Liver (tissue), 9 donors: ENCODE results near the gene KAT6B. TPM values are rescaled to one million over a fixed set of nuclear protein-coding genes. Genes with fewer than 3 reads are reported as not detected.
A peak's percentile ranks its signal among the peaks of the same experiment; 100 is the strongest.

Experiments
- DNase-seq: peaks from one replicate; pipeline ENCODE4 v3.0.0-alpha.2; 2017; ENCODE audit warnings: low spot score
- H3K27ac ChIP-seq, 2 donors: one replicate each; pipeline ENCODE4 v1.7.0; 2013; ENCODE audit warnings: inconsistent platforms in 2 of 2, low read length in 2 of 2, control low read depth in 1 of 2, low read depth in 1 of 2, mild to moderate bottlenecking in 1 of 2
- H3K27me3 ChIP-seq, 4 donors: one replicate each; pipeline versions ENCODE4 v1.6.1 to v1.7.0; 2013; ENCODE audit warnings: low read length in 3 of 4, inconsistent platforms in 1 of 4, mild to moderate bottlenecking in 1 of 4, moderate library complexity in 1 of 4; ENCODE audit not compliant: control insufficient read depth in 4 of 4, insufficient read depth in 4 of 4
- H3K36me3 ChIP-seq, 4 donors: one replicate each; pipeline versions ENCODE4 v1.6.1 to v1.7.0; 2013; ENCODE audit warnings: low read length in 3 of 4, mild to moderate bottlenecking in 3 of 4, low read depth in 1 of 4, moderate library complexity in 1 of 4; ENCODE audit not compliant: control insufficient read depth in 4 of 4, insufficient read depth in 3 of 4
- H3K4me1 ChIP-seq, 4 donors: one replicate each; pipeline versions ENCODE4 v1.6.1 to v1.7.0; 2013; ENCODE audit warnings: low read length in 3 of 4, mild to moderate bottlenecking in 3 of 4, moderate library complexity in 1 of 4; ENCODE audit not compliant: control insufficient read depth in 4 of 4, insufficient read depth in 4 of 4
- H3K4me3 ChIP-seq, 3 donors: one replicate each; pipeline versions ENCODE4 v1.6.1 to v1.7.0; 2013; ENCODE audit warnings: low read length in 3 of 3, control low read depth in 1 of 3, low read depth in 1 of 3, mild to moderate bottlenecking in 1 of 3
- H3K9ac ChIP-seq, 2 donors: one replicate each; pipeline ENCODE4 v1.7.0; 2013; ENCODE audit warnings: low read length in 2 of 2, mild to moderate bottlenecking in 2 of 2, moderate library complexity in 2 of 2, control low read depth in 1 of 2, low read depth in 1 of 2
- H3K9me3 ChIP-seq, 4 donors: one replicate each; pipeline versions ENCODE4 v1.6.1 to v1.7.0; 2013; ENCODE audit warnings: low read length in 3 of 4; ENCODE audit not compliant: control insufficient read depth in 4 of 4
- EGR1 ChIP-seq, 2 donors: IDR thresholded peaks; 2 replicates each; pipeline ENCODE4 v1.6.1; 2016 to 2018; ENCODE audit warnings: antibody characterized with exemption in 2 of 2, low read depth in 2 of 2
- FOXA1 ChIP-seq: IDR thresholded peaks from 2 replicates; pipeline ENCODE4 v1.6.1; 2016; ENCODE audit warnings: antibody characterized with exemption
- FOXA2 ChIP-seq: IDR thresholded peaks from 2 replicates; pipeline ENCODE4 v1.6.1; 2016; ENCODE audit warnings: antibody characterized with exemption
- GABPA ChIP-seq, 2 donors: IDR thresholded peaks in 1 of 2; conservative IDR thresholded peaks in 1 of 2; 2 replicates each; pipeline ENCODE4 v1.6.1; 2016; ENCODE audit warnings: antibody characterized with exemption in 2 of 2, mild to moderate bottlenecking in 1 of 2, moderate library complexity in 1 of 2
- HNF4A ChIP-seq, 2 donors: conservative IDR thresholded peaks; 2 replicates each; pipeline ENCODE4 v1.6.1; 2016; ENCODE audit warnings: antibody characterized with exemption in 2 of 2, mild to moderate bottlenecking in 2 of 2
- HNF4G ChIP-seq: IDR thresholded peaks from 2 replicates; pipeline ENCODE4 v1.6.1; 2016; ENCODE audit warnings: antibody characterized with exemption
- JUND ChIP-seq, 2 donors: IDR thresholded peaks; 2 replicates each; pipeline ENCODE4 v1.6.1; 2016; ENCODE audit warnings: antibody characterized with exemption in 2 of 2
- NR2F2 ChIP-seq: IDR thresholded peaks from 2 replicates; pipeline ENCODE4 v1.6.1; 2016; ENCODE audit warnings: antibody characterized with exemption
- RAD21 ChIP-seq, 2 donors: IDR thresholded peaks; 2 replicates each; pipeline ENCODE4 v1.6.1; 2016; ENCODE audit warnings: antibody characterized with exemption in 2 of 2, mild to moderate bottlenecking in 2 of 2
- RXRA ChIP-seq, 2 donors: IDR thresholded peaks; 2 replicates each; pipeline ENCODE4 v1.6.1; 2017 to 2018; ENCODE audit warnings: antibody characterized with exemption in 2 of 2, mild to moderate bottlenecking in 1 of 2
- SP1 ChIP-seq: IDR thresholded peaks from 2 replicates; pipeline ENCODE4 v1.6.1; 2018; ENCODE audit warnings: antibody characterized with exemption, mild to moderate bottlenecking
- TAF1 ChIP-seq: conservative IDR thresholded peaks from 2 replicates; pipeline ENCODE4 v1.6.1; 2016; ENCODE audit warnings: antibody characterized with exemption, mild to moderate bottlenecking
- YY1 ChIP-seq: IDR thresholded peaks from 2 replicates; pipeline ENCODE4 v1.6.1; 2016; ENCODE audit warnings: antibody characterized with exemption, mild to moderate bottlenecking
- WGBS: extraction: QIAGEN DNeasy Blood & Tissue Kit; methylation state at CpG from one replicate; pipeline ENCODE4 v1.1.7; 2013; 5-methylcytosine and 5-hydroxymethylcytosine counted together
- polyA plus RNA-seq, 2 donors: library from polyadenylated mRNA; stranded (reverse) in 1 of 2; unstranded in 1 of 2; fragments of 200-250 nt in 1 of 2; fragments of >200 nt in 1 of 2; fragmentation: Nextera tagmentation in 1 of 2; extraction: Ambion mirVana in 1 of 2; gene quantifications; one replicate each; pipeline versions ENCODE4 v1.2.1 to v1.2.3, GENCODE V29; 2013 to 2015
- total RNA-seq, 2 donors: library from RNA; depleted of rRNA; stranded (reverse); fragments of >200 nt; gene quantifications; one replicate each; pipeline ENCODE4 v1.2.3, GENCODE V29; 2014
- TF ChIP-seq, protein P1 (sequence below): IDR thresholded peaks from 2 replicates; pipeline ENCODE4 v1.6.1; 2016; ENCODE audit warnings: antibody characterized with exemption
- TF ChIP-seq, protein P2 (sequence below): IDR thresholded peaks from 2 replicates; pipeline ENCODE4 v1.6.1; 2016; ENCODE audit warnings: antibody characterized with exemption, mild to moderate bottlenecking
- TF ChIP-seq, protein P3 (sequence below): fragments of 150-350 bp; IDR thresholded peaks from 2 replicates; pipeline ENCODE4 v1.5.1; 2017; ENCODE audit warnings: improper control_type of control experiment, low read depth, low read length; ENCODE audit not compliant: missing input control
- TF ChIP-seq, protein P4 (sequence below): IDR thresholded peaks from 2 replicates; pipeline ENCODE4 v1.6.1; 2016; ENCODE audit warnings: antibody characterized with exemption
- TF ChIP-seq, protein P5 (sequence below): IDR thresholded peaks from 2 replicates; pipeline ENCODE4 v1.6.1; 2016; ENCODE audit warnings: antibody characterized with exemption
- donor health status: healthy.
- donor health status: healthy.
- donor health status: healthy.
- donor health status: healthy.
- donor health status: healthy.

Gene KAT6B
- total and polyA plus RNA-seq, 4 donors = 2.0 to 21.2 (median 8.8) TPM

DNA sequence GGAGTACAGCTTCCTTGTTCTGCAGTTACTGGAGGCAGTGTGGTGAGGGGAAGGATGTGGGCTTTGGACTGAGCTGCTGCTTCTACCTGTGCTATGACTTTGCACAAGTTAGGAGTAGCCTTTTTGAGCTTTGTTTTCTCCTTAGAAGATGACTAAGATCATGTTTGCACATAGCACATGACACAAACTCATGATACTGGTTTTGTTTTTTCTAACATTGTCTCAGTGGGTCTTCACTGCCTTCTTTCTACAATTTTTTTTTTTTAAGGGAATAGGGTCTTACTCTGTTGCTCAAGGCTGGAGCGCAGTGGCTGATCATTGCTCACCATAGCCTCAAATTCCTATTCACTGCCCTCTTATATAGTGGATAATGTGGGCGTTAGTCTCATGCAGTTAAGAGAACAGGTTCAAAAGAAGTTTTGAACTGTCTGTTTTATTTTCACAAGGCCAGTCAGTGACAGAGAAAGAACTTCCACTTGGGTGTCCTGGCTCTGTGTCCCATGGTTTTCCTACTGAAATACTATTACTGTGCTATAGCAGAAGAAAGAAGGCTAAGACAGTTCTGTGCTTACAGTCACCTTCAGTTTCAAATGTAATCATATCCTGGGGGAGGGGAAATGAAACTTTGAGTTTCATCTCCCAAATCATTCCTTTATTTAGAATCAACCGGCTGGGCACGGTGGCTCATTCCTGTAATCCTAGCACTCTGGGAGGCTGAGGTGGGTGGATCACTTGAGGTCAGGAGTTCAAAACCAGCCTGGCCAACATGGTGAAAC, 72.0 kb downstream of the KAT6B start:
- H3K27ac ChIP-seq = no peak overlapping the region

DNA sequence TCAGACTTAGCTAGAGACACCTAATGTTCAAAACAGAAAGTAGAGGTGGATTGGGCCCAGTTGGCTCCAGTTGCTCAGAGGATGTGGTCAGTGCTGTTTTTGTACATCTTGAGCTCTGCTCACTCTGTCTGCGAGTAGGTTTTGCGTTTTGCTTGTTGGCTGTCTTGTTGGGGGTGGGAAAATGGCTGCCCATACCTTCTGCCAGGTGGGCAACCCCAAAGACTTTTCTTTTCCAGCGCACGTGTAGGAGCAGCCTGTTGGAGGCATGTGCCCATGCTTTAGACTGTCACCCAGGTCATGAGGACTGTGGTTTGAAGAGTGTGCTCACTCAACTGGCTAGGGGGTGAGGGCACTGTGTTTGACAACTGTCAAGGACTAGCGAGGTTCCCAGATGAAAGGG, 73.9 kb downstream of the KAT6B start:
- WGBS = 91% methylated on average over 5 of the region's 5 CpGs
- peaks cover 0 to 5% (median 0%) of the 10 kb centered on the region in 4 donors for H3K4me1 ChIP-seq
- no peaks in the 10 kb centered on the region for H3K27me3 ChIP-seq
- no peak overlapping the region for H3K27ac ChIP-seq
- H3K4me3 ChIP-seq = no peak overlapping the region
- no peak for TF ChIP-seq JUND (IDR thresholded peaks at IDR 0.05)
- TF ChIP-seq, protein P1, sequence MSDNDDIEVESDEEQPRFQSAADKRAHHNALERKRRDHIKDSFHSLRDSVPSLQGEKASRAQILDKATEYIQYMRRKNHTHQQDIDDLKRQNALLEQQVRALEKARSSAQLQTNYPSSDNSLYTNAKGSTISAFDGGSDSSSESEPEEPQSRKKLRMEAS = no peak
- TF ChIP-seq SP1 = no peak
- no peak for TF ChIP-seq RXRA (IDR thresholded peaks at IDR 0.05)
- no peak for TF ChIP-seq HNF4A (conservative IDR thresholded peaks at IDR 0.05)
- TF ChIP-seq, protein P2, sequence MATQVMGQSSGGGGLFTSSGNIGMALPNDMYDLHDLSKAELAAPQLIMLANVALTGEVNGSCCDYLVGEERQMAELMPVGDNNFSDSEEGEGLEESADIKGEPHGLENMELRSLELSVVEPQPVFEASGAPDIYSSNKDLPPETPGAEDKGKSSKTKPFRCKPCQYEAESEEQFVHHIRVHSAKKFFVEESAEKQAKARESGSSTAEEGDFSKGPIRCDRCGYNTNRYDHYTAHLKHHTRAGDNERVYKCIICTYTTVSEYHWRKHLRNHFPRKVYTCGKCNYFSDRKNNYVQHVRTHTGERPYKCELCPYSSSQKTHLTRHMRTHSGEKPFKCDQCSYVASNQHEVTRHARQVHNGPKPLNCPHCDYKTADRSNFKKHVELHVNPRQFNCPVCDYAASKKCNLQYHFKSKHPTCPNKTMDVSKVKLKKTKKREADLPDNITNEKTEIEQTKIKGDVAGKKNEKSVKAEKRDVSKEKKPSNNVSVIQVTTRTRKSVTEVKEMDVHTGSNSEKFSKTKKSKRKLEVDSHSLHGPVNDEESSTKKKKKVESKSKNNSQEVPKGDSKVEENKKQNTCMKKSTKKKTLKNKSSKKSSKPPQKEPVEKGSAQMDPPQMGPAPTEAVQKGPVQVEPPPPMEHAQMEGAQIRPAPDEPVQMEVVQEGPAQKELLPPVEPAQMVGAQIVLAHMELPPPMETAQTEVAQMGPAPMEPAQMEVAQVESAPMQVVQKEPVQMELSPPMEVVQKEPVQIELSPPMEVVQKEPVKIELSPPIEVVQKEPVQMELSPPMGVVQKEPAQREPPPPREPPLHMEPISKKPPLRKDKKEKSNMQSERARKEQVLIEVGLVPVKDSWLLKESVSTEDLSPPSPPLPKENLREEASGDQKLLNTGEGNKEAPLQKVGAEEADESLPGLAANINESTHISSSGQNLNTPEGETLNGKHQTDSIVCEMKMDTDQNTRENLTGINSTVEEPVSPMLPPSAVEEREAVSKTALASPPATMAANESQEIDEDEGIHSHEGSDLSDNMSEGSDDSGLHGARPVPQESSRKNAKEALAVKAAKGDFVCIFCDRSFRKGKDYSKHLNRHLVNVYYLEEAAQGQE = no peak
- no peak for TF ChIP-seq TAF1
- TF ChIP-seq GABPA (IDR thresholded peaks at IDR 0.05 in 1 of 2, conservative IDR thresholded peaks at IDR 0.05 in 1 of 2) = no peak
- no peak for TF ChIP-seq RAD21 (IDR thresholded peaks at IDR 0.05)
- TF ChIP-seq, protein P3, sequence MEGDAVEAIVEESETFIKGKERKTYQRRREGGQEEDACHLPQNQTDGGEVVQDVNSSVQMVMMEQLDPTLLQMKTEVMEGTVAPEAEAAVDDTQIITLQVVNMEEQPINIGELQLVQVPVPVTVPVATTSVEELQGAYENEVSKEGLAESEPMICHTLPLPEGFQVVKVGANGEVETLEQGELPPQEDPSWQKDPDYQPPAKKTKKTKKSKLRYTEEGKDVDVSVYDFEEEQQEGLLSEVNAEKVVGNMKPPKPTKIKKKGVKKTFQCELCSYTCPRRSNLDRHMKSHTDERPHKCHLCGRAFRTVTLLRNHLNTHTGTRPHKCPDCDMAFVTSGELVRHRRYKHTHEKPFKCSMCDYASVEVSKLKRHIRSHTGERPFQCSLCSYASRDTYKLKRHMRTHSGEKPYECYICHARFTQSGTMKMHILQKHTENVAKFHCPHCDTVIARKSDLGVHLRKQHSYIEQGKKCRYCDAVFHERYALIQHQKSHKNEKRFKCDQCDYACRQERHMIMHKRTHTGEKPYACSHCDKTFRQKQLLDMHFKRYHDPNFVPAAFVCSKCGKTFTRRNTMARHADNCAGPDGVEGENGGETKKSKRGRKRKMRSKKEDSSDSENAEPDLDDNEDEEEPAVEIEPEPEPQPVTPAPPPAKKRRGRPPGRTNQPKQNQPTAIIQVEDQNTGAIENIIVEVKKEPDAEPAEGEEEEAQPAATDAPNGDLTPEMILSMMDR = no peak
- TF ChIP-seq FOXA2 = no peak
- no peak for TF ChIP-seq FOXA1
- TF ChIP-seq EGR1 (IDR thresholded peaks at IDR 0.05; ENCODE audit: low read depth in 2 of 2) = no peak
- no peak for TF ChIP-seq YY1
- TF ChIP-seq, protein P4, sequence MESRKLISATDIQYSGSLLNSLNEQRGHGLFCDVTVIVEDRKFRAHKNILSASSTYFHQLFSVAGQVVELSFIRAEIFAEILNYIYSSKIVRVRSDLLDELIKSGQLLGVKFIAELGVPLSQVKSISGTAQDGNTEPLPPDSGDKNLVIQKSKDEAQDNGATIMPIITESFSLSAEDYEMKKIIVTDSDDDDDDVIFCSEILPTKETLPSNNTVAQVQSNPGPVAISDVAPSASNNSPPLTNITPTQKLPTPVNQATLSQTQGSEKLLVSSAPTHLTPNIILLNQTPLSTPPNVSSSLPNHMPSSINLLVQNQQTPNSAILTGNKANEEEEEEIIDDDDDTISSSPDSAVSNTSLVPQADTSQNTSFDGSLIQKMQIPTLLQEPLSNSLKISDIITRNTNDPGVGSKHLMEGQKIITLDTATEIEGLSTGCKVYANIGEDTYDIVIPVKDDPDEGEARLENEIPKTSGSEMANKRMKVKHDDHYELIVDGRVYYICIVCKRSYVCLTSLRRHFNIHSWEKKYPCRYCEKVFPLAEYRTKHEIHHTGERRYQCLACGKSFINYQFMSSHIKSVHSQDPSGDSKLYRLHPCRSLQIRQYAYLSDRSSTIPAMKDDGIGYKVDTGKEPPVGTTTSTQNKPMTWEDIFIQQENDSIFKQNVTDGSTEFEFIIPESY = no peak
- TF ChIP-seq, protein P5, sequence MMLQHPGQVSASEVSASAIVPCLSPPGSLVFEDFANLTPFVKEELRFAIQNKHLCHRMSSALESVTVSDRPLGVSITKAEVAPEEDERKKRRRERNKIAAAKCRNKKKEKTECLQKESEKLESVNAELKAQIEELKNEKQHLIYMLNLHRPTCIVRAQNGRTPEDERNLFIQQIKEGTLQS = no peak
- no peak for TF ChIP-seq NR2F2
- H3K9me3 ChIP-seq = no peaks in the 10 kb centered on the region
- DNase-seq = no peak
- no peaks in the 10 kb centered on the region for H3K36me3 ChIP-seq
- no peak overlapping the region for H3K9ac ChIP-seq

More for the DNA sequence above, 72.0 kb downstream of the KAT6B start:
- 88% methylated on average over 4 of the region's 4 CpGs for WGBS
- H3K4me1 ChIP-seq = peaks cover 0 to 5% (median 0%) of the 10 kb centered on the region in 4 donors
- DNase-seq = no peak
- no peak for TF ChIP-seq HNF4A (conservative IDR thresholded peaks at IDR 0.05)
- TF ChIP-seq HNF4G = no peak
- TF ChIP-seq, protein P1 = no peak
- no peak for TF ChIP-seq FOXA1
- TF ChIP-seq, protein P2 = no peak
- no peaks in the 10 kb centered on the region for H3K9me3 ChIP-seq
- H3K27me3 ChIP-seq = no peaks in the 10 kb centered on the region
- H3K9ac ChIP-seq = peak overlapping the region in 1 of 2 donors; percentile 70
- no peak overlapping the region for H3K4me3 ChIP-seq
- H3K36me3 ChIP-seq = no peaks in the 10 kb centered on the region
